C4-2B (cell line): Measurements from ENCODE around the gene ADORA2A.

Experiments used
- H3K27ac ChIP-seq: fragments of 450-650 bp; 2 replicates; pipeline ENCODE4 v1.5.1; 2017
- CTCF ChIP-seq: fragments of 450-650 bp; conservative IDR thresholded peaks from 2 replicates; pipeline ENCODE4 v1.5.1; 2017; ENCODE audit warnings: mild to moderate bottlenecking
- ZFX ChIP-seq: fragments of 450-650 bp; IDR thresholded peaks from 2 replicates; pipeline ENCODE4 v1.6.1; 2017

ADORA2A gene

GRCh38 chr22:24441406-24442351, 14.3 kb downstream of the ADORA2A start:
- H3K27ac ChIP-seq, result no peak overlapping the region
- TF ChIP-seq ZFX, result no peak
- TF ChIP-seq CTCF, result no peak

GRCh38 chr22:24442352-24442744, 14.9 kb downstream of the ADORA2A start:
- TF ChIP-seq CTCF (no peak), ZFX (no peak)
- H3K27ac ChIP-seq, result no peak overlapping the region

- TF ChIP-seq ZFX (no peak), CTCF (no peak)
- H3K27ac ChIP-seq, result no peak overlapping the region
Observed at GRCh38 chr22:24443668-24444067, 16.3 kb downstream of the ADORA2A start.

GRCh38 chr22:24444251-24444650, 16.9 kb downstream of the ADORA2A start:
- TF ChIP-seq ZFX (no peak), CTCF (no peak)
- no peak overlapping the region for H3K27ac ChIP-seq

GRCh38 chr22:24444729-24445466, 17.5 kb downstream of the ADORA2A start:
- H3K27ac ChIP-seq, result no peak overlapping the region
- TF ChIP-seq ZFX, result no peak
- no peak for TF ChIP-seq CTCF

- H3K27ac ChIP-seq, result no peak overlapping the region
- TF ChIP-seq ZFX (no peak), CTCF (no peak)
Observed at GRCh38 chr22:24445481-24446259, 18.3 kb downstream of the ADORA2A start.
